Right lobe of liver (tissue), 4 donors: ENCODE measurements around the gene DNAJC5.

ENCODE experiments used
- POLR2A ChIP-seq: fragments of 450-650 bp; IDR thresholded peaks from one replicate; pipeline ENCODE4 v1.6.1; 2017; ENCODE audit warnings: antibody characterized with exemption, mild to moderate bottlenecking
- TF ChIP-seq, protein P1 (sequence below), 4 donors: fragments of 200-600 bp in 3 of 4; fragments of 450-650 bp in 1 of 4; IDR thresholded peaks; one replicate each; pipeline versions ENCODE4 v1.5.1 to v1.8.0; 2016 to 2022; ENCODE audit warnings: antibody characterized with exemption in 4 of 4, mild to moderate bottlenecking in 2 of 4
- donor health status: DM: no; HTN: no; CAD: no.
- donor health status: DM: no; HTN: no; CAD: no.
- donor health status: DM: no; HTN: yes; CAD: no.

DNA sequence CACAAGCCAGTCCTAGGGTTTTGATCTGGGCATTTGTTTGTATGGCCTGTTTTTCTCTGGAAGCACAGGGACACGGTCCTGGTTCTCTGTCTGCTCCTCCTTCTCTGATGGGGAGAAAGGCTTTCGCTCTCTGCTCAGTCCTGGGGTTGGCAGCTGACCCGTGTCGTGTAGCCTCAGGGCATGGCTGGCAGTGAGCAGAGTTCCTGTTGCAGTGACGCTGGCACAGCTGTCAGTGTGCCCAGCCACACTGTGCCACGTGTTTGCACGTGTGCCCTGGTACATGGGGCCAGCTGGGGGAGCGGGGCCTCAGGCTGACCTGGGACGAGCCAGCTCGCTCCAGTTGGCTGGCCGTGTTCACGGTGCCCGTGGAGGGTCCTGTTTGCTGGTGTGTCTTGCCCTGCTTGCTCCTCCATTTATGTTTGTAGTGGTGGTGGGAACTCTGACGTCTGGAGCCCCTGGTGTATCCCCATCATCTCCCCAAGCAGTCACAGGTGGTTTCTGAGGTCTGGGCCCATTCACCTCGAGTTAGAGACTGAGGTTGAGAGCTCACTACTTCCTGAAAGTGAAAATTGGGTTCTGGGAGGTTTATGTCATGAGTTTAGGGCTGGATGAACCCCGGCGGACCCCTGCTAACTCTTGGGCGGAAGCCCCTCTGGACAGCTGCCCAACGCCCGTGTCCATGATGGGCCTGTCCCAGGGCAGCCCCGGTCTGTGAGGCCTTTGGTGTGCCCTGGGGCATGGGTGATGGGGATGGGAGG, 10.2 kb upstream of the DNAJC5 start:
- TF ChIP-seq, protein P1, sequence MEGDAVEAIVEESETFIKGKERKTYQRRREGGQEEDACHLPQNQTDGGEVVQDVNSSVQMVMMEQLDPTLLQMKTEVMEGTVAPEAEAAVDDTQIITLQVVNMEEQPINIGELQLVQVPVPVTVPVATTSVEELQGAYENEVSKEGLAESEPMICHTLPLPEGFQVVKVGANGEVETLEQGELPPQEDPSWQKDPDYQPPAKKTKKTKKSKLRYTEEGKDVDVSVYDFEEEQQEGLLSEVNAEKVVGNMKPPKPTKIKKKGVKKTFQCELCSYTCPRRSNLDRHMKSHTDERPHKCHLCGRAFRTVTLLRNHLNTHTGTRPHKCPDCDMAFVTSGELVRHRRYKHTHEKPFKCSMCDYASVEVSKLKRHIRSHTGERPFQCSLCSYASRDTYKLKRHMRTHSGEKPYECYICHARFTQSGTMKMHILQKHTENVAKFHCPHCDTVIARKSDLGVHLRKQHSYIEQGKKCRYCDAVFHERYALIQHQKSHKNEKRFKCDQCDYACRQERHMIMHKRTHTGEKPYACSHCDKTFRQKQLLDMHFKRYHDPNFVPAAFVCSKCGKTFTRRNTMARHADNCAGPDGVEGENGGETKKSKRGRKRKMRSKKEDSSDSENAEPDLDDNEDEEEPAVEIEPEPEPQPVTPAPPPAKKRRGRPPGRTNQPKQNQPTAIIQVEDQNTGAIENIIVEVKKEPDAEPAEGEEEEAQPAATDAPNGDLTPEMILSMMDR (IDR thresholded peaks at IDR 0.05), result no peak
- TF ChIP-seq POLR2A, result peak; percentile 45
